Colonic mucosa (tissue), 4 donors: ENCODE results near the gene RASL10B. TPM values are rescaled to one million over a fixed set of nuclear protein-coding genes. Genes with fewer than 3 reads are reported as not detected.

Experiments used
- DNase-seq: peaks from one replicate; pipeline ENCODE4 v3.0.0-alpha.2; 2020
- H3K27ac ChIP-seq: fragments of 200-600 bp; one replicate; pipeline ENCODE4 v1.8.0; 2021
- H3K27me3 ChIP-seq: fragments of 200-600 bp; one replicate; pipeline ENCODE4 v1.8.0; 2021
- H3K36me3 ChIP-seq: fragments of 200-600 bp; one replicate; pipeline ENCODE4 v1.8.0; 2021
- H3K4me1 ChIP-seq: fragments of 200-600 bp; one replicate; pipeline ENCODE4 v1.8.0; 2021; ENCODE audit warnings: mild to moderate bottlenecking
- H3K4me3 ChIP-seq: fragments of 200-600 bp; one replicate; pipeline ENCODE4 v1.8.0; 2021
- H3K9ac ChIP-seq, 2 donors: one replicate each; pipeline ENCODE4 v1.7.0; 2013; ENCODE audit warnings: control low read depth in 2 of 2, low read depth in 2 of 2, low read length in 2 of 2
- H3K9me3 ChIP-seq: fragments of 200-600 bp; one replicate; pipeline ENCODE4 v1.8.0; 2021
- intact Hi-C: fragments of 100-400 bp; cut with DNase I; formaldehyde crosslinking; loops from one replicate; pipeline ENCODE4 v1.14.1; 2022
- total RNA-seq, 2 donors: library from RNA; stranded (reverse); fragmentation: NEBNext Ultra II Directional in 1 of 2; extraction: Animal tissue kit (Norgen Biotek cat#: 25700) in 1 of 2; gene quantifications; one replicate each; pipeline ENCODE4 v1.2.1, GENCODE V29; 2021
- TF ChIP-seq, protein P1 (sequence below): fragments of 200-600 bp; IDR thresholded peaks from one replicate; pipeline ENCODE4 v1.8.0; 2022; ENCODE audit warnings: antibody characterized with exemption, mild to moderate bottlenecking
- donor health status: healthy.
- donor health status: DM: no; HTN: no; CAD: no.
- donor health status: DM: no; HTN: no; CAD: no.

RASL10B gene
- total RNA-seq, 2 donors from 2014 or later: 0.07 to 0.21 TPM

DNA sequence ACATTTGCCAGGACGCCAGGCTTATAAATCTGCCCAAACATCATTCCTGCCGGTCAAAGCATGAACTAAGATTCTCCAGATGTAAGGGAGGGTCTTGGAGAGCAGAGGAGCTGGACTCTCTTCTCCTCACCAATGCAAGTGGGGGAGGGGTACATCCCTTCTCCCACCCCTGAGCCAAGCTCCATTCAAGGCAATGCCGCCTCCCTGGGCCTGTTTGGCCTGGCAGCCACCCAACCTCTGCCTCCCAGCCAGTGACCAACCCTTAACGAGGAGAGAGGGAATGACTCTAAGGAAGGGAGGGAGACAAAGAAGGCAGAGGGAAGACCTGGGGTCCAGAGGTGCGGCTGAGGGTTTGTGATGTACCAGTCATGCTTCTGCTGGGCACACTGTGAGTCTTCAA, 43.1 kb downstream of the RASL10B start:
- Histone ChIP-seq H3K9me3 (no peaks in the 10 kb centered on the region), H3K27ac (no peak overlapping the region), H3K9ac (peak overlapping the region in 1 of 2 donors; percentile 66), H3K36me3 (no peaks in the 10 kb centered on the region), H3K4me3 (no peak overlapping the region), H3K27me3 (no peaks in the 10 kb centered on the region), H3K4me1 (no peaks in the 10 kb centered on the region)
- peak; percentile 82 for DNase-seq
- intact Hi-C loops: no loop called here
- TF ChIP-seq, protein P1, sequence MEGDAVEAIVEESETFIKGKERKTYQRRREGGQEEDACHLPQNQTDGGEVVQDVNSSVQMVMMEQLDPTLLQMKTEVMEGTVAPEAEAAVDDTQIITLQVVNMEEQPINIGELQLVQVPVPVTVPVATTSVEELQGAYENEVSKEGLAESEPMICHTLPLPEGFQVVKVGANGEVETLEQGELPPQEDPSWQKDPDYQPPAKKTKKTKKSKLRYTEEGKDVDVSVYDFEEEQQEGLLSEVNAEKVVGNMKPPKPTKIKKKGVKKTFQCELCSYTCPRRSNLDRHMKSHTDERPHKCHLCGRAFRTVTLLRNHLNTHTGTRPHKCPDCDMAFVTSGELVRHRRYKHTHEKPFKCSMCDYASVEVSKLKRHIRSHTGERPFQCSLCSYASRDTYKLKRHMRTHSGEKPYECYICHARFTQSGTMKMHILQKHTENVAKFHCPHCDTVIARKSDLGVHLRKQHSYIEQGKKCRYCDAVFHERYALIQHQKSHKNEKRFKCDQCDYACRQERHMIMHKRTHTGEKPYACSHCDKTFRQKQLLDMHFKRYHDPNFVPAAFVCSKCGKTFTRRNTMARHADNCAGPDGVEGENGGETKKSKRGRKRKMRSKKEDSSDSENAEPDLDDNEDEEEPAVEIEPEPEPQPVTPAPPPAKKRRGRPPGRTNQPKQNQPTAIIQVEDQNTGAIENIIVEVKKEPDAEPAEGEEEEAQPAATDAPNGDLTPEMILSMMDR: no peak

DNA sequence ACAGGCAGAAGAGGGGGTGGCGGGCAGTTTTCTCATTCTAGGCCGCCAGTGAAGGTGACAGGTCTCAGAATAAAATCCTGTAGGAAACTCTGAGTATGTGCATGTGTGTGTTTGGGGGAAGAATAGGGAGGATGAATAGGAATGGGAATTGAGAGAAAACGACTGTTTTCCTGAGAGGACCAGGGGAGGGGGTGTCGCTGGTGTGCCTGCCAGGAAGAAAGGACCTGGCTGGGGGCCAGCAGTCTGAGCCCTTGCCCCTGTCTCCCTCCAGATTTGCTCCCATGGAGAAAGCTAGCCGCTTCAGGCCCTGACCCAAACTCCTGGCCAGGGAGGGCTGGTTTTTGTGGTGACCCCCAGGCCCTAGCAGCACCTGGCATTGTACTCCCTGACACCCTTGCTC, 43.6 kb downstream of the RASL10B start:
- TF ChIP-seq, protein P1: no peak
- intact Hi-C loops: no loop called here
- no peak for DNase-seq
- Histone ChIP-seq H3K4me3 (no peak overlapping the region), H3K9me3 (no peaks in the 10 kb centered on the region), H3K36me3 (no peaks in the 10 kb centered on the region), H3K27me3 (no peaks in the 10 kb centered on the region), H3K27ac (no peak overlapping the region), H3K9ac (peak overlapping the region in 1 of 2 donors; percentile 66), H3K4me1 (no peaks in the 10 kb centered on the region)

DNA sequence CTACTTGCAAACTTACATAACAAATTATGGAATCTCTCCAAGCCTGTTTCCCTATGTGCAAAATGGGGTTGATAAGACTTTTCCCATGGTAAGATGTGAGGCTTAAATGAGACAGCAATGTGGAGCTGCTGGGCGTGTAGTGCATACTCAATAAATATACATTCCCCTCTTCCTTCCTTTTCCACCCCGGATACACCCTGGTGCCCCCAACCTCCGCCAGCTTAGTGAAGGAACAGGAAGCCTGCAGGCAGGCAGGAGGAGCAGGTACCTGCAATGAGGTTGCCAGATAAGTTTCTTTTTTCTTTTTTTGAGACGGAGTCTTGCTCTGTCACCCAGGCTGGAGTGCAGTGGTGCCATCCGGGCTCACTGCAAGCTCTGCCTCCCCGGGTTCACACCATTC, 44.1 kb downstream of the RASL10B start:
- TF ChIP-seq, protein P1: no peak
- intact Hi-C loops: no loop called here
- H3K27me3 ChIP-seq: no peaks in the 10 kb centered on the region
- no peak overlapping the region for H3K4me3 ChIP-seq
- H3K27ac ChIP-seq: no peak overlapping the region
- no peaks in the 10 kb centered on the region for H3K36me3 ChIP-seq
- no peaks in the 10 kb centered on the region for H3K4me1 ChIP-seq
- peak; percentile 58 for DNase-seq
- no peaks in the 10 kb centered on the region for H3K9me3 ChIP-seq
- no peak overlapping the region for H3K9ac ChIP-seq

DNA sequence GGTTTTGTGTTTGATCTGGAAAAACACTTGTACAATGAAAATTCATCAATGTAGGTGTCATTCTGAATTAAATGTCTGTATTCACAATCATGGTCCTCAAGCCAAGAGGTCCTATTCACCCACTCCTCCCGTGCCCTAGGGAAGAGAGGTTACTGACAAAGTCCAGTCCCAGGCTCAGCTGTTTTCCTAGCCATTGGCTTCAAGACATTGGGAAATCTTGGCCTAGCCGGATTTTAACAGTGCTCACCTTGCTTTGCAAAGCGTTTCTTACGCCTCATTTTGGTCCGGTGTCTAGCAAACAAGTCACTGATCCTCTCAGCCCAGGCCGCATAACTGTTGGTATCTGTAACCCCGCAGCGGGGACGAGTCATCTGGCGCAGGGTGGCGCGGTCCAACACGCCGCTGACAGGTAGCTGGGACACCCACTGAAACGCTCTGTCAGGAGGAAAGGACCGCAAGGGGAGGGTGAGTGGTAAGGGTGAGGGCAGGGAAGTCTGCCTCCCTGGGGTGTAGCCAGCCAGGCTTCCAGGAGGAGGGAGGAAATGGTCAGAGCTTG, 47.3 kb downstream of the RASL10B start:
- Histone ChIP-seq H3K36me3 (no peaks in the 10 kb centered on the region), H3K4me1 (peaks cover 5% of the 10 kb centered on the region), H3K27me3 (no peaks in the 10 kb centered on the region), H3K4me3 (no peak overlapping the region), H3K9me3 (no peaks in the 10 kb centered on the region), H3K9ac (no peak overlapping the region), H3K27ac (no peak overlapping the region)
- TF ChIP-seq, protein P1: no peak
- DNase-seq: no peak
- intact Hi-C loops: no loop called here

DNA sequence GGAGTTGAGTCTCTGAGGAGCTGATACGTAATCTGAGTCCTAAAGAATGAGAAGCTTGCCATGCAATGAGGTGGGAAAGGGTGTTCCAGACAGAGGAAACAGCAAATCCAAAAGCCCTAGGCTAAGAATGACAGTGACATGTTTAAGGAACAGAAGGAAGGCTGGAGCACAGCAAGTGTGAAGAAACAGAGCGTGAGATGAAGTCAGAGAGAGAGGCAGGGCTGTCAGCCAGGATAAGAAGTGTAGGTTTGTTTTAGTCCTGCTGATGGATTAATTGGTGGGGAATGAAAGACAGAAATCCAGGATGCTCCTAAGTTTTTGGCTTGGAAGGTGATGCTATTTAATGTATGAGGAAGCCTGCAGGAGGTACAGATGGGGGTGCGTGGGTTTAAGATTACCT, 49.5 kb downstream of the RASL10B start:
- TF ChIP-seq, protein P1: no peak
- Histone ChIP-seq H3K9ac (no peak overlapping the region), H3K27ac (no peak overlapping the region), H3K4me3 (no peak overlapping the region), H3K36me3 (no peaks in the 10 kb centered on the region), H3K27me3 (no peaks in the 10 kb centered on the region), H3K9me3 (no peaks in the 10 kb centered on the region), H3K4me1 (peaks cover 9% of the 10 kb centered on the region)
- no peak for DNase-seq
- intact Hi-C loops: no loop called here
